GM15510 (cell line): ENCODE measurements around the gene LINC00237.

Experiments used
- POLR2A ChIP-seq: IDR thresholded peaks from 3 replicates; pipeline ENCODE4 v1.6.1; 2011; ENCODE audit warnings: borderline replicate concordance; ENCODE audit not compliant: insufficient read length; ENCODE audit errors: extremely low read depth

LINC00237 gene

DNA sequence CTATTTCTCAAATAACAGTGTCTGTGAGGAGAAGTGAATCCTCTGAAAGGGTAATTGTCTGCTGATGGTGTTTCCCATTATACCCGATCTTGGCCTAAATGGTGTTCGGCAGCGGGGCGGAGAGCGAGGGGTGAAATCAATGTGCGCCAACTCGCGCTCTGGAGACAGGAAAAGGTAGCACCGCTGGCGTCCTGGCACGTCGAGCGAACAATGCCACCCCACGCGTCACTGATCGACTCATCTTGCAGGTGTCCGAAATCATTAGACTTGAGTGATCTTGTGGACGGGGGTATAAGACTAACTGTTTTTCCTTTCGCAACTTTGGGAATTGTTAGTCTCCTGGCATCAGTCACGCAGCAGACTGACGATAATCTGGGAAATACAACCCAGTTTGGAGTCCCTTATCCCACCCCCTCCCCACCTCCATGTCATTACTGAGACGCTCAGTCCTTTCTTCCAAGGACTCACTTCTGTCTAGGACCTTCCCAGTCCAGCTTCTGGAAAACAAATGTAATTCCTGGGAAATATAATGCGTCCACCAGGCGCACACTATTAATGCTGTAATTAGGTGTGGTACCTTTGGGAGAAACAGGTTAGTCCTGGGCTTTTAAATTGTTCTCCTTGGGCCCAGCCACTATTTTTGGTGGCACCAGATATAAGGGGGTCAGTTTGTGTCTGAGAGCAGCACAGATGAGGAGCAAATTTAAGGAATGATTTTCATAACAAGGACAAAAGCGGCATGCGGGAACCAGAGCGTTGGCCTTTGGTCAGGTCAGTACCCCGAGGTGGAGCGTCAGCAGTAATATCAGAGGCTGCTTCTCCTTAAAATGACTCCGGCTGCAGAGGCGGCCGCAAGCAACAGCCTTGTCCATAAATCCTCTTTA is 2.3 kb downstream of the LINC00237 start:
- TF ChIP-seq POLR2A, result no peak

DNA sequence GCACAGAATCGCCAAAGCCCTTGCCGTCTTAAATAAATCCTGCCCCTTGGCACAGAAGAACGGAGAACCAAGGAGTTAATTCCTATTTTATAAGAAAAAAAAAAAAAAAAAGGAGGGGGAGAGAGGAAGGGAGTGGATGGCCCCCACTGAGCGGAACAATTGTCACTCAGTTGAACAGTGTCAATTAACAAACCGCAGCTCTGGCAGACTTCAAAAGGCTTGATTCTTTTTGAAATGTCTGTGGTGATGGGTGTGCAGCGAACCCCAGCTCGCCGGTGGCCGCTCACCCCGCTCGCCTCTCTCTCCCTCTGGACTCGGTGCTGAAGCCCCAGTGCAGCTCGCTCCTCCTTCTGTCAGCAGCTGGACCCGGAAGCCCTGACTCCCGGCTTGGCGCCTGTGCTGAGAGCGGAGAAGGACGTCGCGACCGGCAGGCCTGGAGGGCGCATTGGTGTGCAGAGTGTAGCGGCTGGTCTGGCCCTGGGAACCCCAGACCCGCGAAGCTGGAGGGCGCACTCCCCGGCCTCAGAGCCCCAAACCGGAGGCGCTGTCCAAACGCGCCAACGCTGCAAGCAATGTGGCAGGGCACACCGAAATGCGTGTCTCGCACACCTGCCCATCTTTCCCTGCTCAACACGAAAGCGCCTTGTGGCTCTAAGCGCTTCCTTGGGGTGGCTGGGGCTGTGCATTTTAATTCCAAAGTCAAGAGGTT is 3.4 kb downstream of the LINC00237 start:
- TF ChIP-seq POLR2A, result no peak

DNA sequence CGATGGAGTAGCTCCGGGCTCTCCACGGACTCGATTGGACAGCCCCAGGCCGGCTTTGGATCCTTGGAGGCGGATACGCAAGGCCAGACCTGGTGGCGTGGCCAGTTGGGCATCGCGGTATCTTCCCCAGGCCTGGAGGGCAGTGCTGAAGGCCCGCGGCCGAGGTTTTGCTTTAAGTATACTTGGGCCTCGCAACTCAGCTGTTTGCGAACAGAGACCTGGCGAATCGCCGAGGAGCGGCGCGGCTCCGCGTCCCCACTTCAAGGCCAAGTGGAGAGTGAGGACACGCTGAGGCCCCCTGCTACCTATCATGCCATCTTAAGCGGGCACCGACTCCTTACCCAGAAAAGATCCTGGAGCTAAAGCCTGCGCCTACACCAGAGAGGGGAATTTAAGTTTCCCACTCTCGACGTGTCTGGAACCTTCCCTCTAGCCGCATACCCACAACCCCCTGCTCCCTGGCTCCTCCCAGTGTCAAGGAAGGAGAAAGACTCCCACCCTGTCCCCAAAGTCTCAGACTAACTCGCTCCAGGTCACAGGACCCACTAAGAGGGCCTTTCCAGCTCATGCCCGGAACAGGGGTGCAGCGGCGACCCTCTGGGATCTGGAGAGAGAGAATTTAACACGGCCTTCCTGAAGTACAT is 4.1 kb downstream of the LINC00237 start:
- TF ChIP-seq POLR2A, result no peak

DNA sequence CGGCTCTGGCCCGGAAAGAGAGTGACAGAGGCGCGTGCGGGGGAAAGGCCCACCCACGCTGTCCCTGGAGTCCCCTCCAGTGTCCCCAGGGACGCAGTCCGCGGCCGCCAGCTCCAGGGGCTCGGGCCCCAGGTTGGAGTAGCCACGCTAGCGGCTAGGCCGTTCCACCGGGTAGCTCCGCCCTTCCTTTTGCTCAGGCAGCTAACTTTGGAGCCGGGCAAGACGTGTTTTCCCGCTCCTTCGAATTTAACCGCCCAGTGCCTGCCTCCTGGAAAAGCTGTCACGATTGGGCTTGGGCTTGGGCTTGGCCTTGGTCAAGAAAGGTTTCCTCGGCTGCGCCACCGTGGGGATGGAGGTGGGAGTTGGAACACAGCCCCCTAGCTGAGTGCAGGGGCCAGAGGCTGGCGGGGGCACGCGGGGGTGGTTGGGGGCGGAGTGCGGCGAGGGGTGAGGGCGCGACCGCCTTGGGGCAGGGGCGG is 4.7 kb downstream of the LINC00237 start:
- TF ChIP-seq POLR2A, result no peak

DNA sequence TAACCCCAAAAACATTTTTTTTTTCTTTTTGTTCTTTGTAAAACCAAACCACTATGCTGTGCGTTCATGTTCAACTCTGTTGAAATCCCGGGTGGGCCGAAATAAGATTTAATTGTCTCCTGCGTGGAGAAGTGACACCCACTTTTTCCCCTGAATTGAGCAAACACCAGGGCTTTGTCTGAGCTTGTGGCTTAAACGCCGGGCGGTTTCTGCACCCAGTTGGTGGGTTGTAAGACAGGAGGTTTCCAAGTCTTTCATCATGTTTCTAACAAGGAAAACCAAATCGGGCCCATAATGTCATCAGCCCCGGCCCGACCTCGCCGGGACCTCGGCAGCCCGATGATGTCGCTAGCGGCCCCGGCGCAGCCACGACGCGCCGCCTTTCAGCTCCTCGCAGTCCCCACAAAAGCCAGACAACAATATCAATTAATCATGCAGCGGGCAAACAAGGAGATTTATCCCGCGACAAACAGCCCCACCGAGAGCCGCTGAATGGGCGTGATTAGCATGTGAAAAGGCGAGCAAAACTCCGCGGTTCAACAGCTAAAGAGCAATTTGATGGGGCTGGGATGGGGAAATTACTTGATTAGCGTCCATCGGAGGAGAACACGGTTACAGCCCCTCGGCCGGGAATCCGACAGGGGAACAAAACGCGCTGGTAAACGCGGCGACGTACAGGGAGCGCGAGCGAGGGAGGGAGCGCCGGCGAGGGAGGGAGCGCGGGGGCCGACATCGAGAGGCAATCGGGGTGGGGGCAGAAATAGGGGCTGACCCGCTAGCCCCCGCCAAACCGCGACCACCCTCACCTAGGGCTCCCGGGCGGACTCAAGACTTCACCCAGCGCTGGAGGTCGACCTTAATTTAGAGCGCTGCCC is 5.3 kb downstream of the LINC00237 start:
- no peak for TF ChIP-seq POLR2A

DNA sequence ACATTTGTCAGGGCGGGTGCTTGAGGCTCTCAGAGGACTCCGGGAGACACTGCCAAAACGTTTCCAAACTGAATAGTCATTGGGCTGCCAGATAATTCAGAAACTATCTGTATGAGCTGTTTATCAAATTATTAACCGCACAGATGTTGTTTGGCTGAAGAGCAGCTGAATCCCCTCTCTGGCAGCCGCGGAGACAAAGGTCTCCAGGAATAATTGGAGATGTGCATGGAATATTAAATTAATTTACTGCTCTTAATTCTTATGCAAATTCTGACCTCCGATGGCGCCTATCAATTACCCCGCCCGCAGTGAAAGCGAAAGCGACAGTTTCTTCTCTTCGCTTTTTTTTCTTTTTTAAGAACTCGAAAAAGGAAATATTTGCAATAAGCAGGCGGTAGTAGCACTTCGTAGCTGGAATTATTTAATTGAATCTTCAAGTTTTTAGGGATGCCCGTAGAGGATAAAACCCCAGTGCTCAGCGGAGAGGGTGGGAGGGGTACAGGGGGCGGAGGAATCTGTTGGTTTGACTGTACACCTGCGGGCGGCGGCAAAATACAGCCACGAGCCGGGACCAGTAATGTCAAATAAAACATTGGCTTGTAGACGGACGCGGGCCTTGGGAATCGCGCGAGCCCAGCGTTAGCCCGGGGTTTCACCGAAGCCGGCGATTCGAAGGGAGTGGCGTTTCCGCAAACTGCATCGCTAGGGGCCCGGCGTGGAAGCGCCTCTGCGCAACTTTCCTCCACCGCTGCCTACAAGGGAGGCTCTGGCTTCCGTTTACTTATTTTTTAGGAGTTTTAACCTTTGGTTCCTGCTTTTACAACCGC is 6.2 kb downstream of the LINC00237 start:
- no peak for TF ChIP-seq POLR2A

DNA sequence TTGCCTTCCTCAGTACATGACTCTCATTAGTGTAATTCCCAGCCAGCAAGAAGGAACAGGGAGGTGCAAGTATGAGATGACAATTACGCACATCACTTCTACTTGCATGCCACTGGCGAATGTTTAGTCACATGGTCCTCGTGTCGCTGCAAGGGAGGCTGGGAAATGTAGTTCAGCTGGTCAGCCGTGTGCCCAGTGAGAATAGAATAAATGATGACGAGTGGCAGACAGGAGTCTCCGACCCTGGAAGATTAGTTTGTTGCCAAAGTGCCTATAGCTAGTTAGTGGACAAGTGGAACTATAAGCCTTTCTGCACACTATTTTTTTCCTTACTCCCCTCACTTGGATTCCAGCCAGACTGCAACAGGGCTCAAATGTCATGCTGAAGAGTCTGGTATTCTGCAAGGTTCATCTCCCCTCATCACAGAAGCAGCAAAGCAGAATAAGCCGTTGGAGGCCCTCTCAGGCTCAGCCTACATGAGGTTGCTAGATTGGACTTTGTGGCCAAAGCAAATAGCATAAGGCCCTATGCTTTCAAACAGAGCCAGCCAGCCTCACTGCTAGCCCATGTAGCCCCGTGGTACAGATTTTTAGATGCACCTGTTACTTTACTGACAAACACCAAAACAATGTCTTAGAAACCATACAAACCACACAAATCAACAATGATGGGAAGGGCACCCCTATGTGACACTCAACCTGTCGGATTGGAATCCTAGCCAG is 9.7 kb downstream of the LINC00237 start:
- no peak for TF ChIP-seq POLR2A

DNA sequence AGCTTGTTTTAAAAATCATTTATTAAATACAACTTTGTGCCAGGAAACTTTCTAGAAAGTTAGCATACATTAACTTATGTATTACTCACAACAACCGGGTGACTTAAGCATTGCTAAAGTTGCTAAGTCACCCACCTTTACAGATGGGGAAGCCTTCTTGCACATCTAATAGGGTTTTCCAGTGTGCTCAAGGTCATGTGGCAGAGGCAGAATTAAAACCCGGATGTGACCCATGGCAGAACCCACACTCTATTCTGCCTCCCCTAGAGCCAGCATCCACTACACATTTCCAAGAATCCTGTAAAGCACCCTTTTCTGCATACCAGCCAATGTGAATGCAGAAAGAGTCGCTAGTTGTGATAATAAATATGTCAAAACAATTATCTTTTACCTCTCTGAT is 13.4 kb downstream of the LINC00237 start:
- no peak for TF ChIP-seq POLR2A

DNA sequence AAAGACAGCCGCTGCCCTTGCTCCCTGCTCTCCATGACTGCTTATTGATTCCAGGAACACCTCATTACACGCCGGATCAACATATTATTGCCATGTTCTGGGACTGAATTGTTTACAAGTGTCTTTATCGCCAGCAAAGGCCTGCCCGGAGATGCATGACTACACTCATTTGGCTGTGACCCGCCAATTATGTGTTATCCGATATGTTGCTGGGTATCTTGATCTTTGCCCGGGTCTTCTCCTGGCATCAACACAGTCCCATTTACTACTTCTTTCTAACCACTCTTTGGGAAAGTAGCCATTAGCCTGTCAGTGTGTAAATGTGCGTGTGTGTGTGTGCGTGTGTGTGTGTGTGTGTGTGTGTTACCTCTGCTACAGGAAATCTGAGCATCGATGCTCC is 15.4 kb downstream of the LINC00237 start:
- TF ChIP-seq POLR2A, result no peak

DNA sequence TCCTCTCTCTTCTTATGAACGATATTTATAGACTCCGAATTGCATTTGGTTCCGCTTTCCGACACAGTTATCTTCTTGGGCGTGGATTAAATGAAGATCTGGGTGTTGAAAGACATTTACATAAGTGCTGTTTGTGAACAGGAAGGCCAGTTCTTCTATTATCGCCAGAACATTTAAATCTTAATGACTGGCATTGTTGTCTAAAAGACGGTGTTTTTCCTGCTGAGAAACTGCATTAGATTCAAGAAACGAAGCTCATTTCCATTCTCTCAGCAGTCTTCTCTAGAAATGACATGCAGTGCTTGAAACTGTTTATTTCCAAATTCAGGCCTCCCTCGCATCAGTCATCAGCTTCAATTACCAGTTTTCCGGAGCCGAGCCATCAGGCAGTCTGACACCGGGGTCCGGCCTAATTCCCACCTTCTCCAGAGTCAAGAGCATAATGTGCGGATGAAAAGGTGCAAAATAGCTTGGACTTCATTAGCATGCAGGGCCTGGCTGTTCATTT is 16.0 kb downstream of the LINC00237 start:
- no peak for TF ChIP-seq POLR2A

DNA sequence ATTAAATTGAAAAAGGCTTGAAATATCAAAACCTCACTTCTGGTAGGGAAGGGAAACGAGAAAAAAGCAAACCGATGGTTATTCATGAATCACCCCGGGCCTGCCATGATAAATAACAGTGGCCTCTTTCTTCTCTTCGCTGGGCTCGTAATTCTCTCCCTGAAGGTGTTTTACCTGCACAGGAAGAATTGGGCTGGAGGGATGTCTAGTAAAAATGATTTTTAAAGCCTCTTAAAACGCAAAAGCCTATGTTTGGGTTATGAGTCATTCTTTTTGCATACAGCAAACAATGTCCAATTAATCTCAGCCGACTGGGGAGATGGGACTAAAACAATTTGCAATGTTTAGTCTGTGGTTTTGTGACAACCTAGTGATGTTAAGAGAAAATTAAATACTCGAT is 16.8 kb downstream of the LINC00237 start:
- no peak for TF ChIP-seq POLR2A

DNA sequence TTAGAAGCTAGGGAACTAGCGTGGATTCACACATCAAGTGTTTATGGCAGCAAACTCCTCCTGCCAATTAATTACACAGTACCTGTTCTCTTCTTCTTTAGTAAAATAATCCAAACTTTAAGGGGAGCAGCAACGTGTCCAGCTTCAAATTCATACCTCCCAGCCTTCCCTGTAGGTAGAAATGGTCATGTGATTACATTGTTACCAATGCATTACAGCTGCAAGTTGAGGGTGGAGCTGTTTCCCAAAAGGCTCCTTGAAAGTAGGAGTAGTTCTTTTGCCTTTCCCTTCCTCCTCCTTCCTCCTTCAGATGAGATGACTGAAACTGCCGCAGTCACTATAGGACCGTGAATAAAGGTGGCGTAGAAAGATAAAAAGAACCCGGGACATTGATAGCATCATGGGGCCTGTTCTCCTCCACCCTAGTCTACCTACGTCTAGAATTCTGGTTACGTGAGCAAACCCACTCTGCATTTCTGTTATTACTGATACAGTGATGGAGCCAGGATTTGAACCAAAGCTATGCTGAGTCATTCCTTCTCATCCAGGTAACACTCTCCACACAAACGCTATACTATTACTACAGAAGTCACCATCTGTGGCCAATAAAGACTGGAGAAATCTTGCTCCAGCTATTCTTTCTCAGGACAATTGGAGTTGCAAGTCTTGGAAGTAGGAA is 18.2 kb downstream of the LINC00237 start:
- TF ChIP-seq POLR2A, result no peak

DNA sequence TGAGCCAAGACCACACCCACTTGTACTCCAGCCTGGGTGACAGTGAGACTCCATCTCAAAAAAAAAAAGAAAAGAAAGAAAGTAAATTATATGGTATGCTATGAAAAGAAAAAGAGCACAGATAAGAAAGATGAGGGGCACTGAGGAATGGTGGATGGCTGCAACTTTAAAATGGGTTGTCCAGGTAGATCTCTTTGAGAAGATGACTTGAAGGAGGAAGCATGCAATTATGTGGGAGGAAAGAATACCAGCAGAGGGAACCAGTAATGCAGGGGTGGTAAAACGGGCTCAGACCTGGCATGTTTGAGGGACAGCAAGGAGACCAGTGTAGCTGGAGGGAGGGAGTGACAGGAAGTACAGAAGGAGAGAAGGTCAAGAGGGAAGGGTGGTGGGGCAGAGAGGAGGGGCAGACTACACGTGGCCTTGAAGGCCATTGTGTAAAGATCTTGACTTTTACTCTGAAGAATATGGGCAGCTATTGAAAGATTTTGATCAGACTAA is 22.3 kb downstream of the LINC00237 start:
- no peak for TF ChIP-seq POLR2A

DNA sequence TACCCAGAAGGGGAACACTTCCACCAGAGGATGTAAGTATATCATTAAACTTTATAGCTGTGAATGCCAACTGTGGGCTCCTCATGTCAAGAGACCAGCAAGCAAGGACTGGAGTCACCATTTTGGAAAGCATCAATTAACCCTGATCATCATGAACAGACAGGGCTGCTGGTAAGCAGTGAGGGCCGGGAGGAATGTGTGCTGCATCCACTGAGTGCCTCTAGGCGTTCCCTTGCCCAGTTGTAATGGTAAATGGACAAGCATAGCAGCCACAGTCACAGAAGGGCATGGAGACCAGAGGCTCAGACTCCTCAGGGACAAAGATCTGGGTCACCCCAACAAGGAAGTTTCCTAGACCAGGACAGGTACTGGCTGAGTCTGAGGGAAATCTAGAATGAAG is 23.6 kb downstream of the LINC00237 start:
- TF ChIP-seq POLR2A, result no peak
